DND-41 (cell line): ENCODE data around the gene LGR4.

Experiments
- ATAC-seq: fragments of 200-7000 bp; cut with Tn5 transposase; 3 replicates; pipeline ENCODE4 v1.9.1; 2021; ENCODE audit warnings: low read depth; ENCODE audit not compliant: insufficient read depth
- DNase-seq: peaks from one replicate; pipeline ENCODE4 v3.0.0-alpha.2; 2020
- H2AFZ ChIP-seq: 2 replicates; pipeline ENCODE4 v1.6.0; 2012; ENCODE audit warnings: low read depth, low read length
- H3K27ac ChIP-seq: 2 replicates; pipeline ENCODE4 v1.5.1; 2012; ENCODE audit warnings: low read length, inconsistent platforms
- H3K27me3 ChIP-seq: fragments of 200-600 bp; sonication (generic); 2 replicates; pipeline ENCODE4 v1.6.0; 2012; ENCODE audit warnings: low read length, mild to moderate bottlenecking, inconsistent platforms; ENCODE audit not compliant: insufficient read depth, poor library complexity
- H3K36me3 ChIP-seq: 2 replicates; pipeline ENCODE4 v1.5.1; 2012; ENCODE audit warnings: low read length, inconsistent platforms; ENCODE audit not compliant: insufficient read depth
- H3K4me1 ChIP-seq: 2 replicates; pipeline ENCODE4 v1.5.1; 2012; ENCODE audit warnings: mild to moderate bottlenecking, low read length; ENCODE audit not compliant: insufficient read depth
- H3K4me2 ChIP-seq: 2 replicates; pipeline ENCODE4 v1.6.0; 2012; ENCODE audit warnings: mild to moderate bottlenecking, moderate library complexity, low read length, inconsistent platforms; ENCODE audit not compliant: insufficient read depth
- H3K4me3 ChIP-seq, 2 experiments: fragments of 200-600 bp in 1 of 2; shearing (Covaris generic) in 1 of 2; 2 replicates each; pipeline ENCODE4 v1.5.1; 2012 to 2016; ENCODE audit warnings: inconsistent platforms in 2 of 2, low read length in 2 of 2, mild to moderate bottlenecking in 2 of 2, low read depth in 1 of 2, moderate library complexity in 1 of 2
- H3K79me2 ChIP-seq: 2 replicates; pipeline ENCODE4 v1.6.0; 2012; ENCODE audit warnings: low read length, inconsistent platforms; ENCODE audit not compliant: insufficient read depth
- H3K9ac ChIP-seq: 2 replicates; pipeline ENCODE4 v1.6.0; 2012; ENCODE audit warnings: low read depth, mild to moderate bottlenecking, inconsistent platforms, low read length, moderate library complexity
- H3K9me3 ChIP-seq: 2 replicates; pipeline ENCODE4 v1.5.1; 2012; ENCODE audit warnings: low read length, moderate library complexity, mild to moderate bottlenecking, inconsistent platforms; ENCODE audit not compliant: insufficient read depth, severe bottlenecking
- H4K20me1 ChIP-seq: 2 replicates; pipeline ENCODE4 v1.6.0; 2012; ENCODE audit warnings: low read length; ENCODE audit not compliant: insufficient read depth
- EZH2 ChIP-seq: IDR thresholded peaks from 3 replicates; pipeline ENCODE4 v1.6.1; 2012; ENCODE audit warnings: borderline replicate concordance, low read depth, mild to moderate bottlenecking, moderate library complexity, low read length, inconsistent platforms; ENCODE audit not compliant: severe bottlenecking
- TF ChIP-seq, protein P1 (sequence below): IDR thresholded peaks from 2 replicates; pipeline ENCODE4 v1.5.1; 2012; ENCODE audit warnings: borderline replicate concordance, low read length, moderate library complexity, mild to moderate bottlenecking; ENCODE audit not compliant: poor library complexity, severe bottlenecking; ENCODE audit errors: extremely low read depth

Gene LGR4

DNA sequence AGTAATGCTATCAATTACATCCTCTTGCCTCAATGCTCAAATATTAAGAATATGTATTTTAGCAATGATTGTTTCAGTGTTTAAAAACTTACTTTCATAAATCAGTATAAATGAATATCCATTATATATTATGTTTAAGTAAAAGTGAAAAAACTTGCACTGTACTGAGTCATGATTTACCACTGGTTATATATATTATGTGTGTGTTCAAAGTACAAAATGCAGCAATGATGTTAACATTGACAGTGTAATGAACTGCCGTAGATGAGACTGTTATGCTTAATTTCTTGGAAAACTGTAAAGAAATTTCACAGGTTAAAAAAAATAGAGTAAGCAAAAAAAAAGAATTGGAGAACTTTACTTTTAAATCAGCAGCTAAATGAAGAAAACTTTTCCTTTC is 25.3 kb upstream of the LGR4 start:
- Histone ChIP-seq H3K27me3 (no peaks in the 10 kb centered on the region), H4K20me1 (peaks cover 4% of the 10 kb centered on the region; the same call in 1 of the 2 replicates), H3K9ac (no peak overlapping the region), H3K27ac (no peak overlapping the region), H3K79me2 (peaks cover 31% of the 10 kb centered on the region), H3K9me3 (no peaks in the 10 kb centered on the region), H3K4me1 (no peaks in the 10 kb centered on the region), H3K36me3 (peaks cover 73% of the 10 kb centered on the region), H3K4me3 (no peak overlapping the region), H3K4me2 (no peak overlapping the region), H2AFZ (no peak overlapping the region)
- ATAC-seq (no peak), DNase-seq (no peak)
- no peak for TF ChIP-seq EZH2
- TF ChIP-seq, protein P1, sequence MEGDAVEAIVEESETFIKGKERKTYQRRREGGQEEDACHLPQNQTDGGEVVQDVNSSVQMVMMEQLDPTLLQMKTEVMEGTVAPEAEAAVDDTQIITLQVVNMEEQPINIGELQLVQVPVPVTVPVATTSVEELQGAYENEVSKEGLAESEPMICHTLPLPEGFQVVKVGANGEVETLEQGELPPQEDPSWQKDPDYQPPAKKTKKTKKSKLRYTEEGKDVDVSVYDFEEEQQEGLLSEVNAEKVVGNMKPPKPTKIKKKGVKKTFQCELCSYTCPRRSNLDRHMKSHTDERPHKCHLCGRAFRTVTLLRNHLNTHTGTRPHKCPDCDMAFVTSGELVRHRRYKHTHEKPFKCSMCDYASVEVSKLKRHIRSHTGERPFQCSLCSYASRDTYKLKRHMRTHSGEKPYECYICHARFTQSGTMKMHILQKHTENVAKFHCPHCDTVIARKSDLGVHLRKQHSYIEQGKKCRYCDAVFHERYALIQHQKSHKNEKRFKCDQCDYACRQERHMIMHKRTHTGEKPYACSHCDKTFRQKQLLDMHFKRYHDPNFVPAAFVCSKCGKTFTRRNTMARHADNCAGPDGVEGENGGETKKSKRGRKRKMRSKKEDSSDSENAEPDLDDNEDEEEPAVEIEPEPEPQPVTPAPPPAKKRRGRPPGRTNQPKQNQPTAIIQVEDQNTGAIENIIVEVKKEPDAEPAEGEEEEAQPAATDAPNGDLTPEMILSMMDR: no peak

DNA sequence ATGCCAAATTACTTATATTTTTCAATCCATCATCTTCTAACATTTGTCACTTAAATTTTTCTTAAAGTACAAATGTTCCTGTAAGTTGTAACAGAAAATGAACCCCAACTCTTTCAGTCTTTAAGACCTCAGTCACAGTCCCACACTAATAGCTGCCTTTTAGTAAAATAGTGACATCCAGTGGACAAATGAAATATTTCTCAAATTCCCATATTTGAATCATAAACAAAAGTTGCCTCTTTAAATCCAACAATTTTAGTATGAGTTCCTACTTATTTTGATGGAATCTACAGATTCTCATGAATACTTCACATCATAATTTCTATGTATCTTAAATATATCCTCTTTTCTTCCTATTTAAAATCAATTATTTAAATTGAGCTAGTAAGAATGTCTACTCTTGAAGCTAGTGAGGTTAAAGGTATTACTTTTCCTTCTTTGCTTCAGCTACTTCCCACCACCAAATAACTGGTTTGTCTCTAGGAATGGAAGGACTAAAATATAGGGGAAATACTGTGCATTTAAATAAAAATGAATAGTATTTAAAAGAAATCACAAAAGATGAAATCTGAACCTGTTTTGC is 24.8 kb upstream of the LGR4 start:
- Histone ChIP-seq H2AFZ (no peak overlapping the region), H3K27me3 (no peaks in the 10 kb centered on the region), H3K9ac (no peak overlapping the region), H3K79me2 (peaks cover 26% of the 10 kb centered on the region), H3K27ac (no peak overlapping the region), H3K9me3 (no peaks in the 10 kb centered on the region), H3K4me2 (no peak overlapping the region), H3K36me3 (peaks cover 72% of the 10 kb centered on the region), H3K4me3 (no peak overlapping the region), H4K20me1 (peaks cover 4% of the 10 kb centered on the region; the same call in 1 of the 2 replicates), H3K4me1 (no peaks in the 10 kb centered on the region)
- DNase-seq (no peak), ATAC-seq (peak; percentile 78)
- no peak for TF ChIP-seq EZH2
- TF ChIP-seq, protein P1: peak; percentile 56

DNA sequence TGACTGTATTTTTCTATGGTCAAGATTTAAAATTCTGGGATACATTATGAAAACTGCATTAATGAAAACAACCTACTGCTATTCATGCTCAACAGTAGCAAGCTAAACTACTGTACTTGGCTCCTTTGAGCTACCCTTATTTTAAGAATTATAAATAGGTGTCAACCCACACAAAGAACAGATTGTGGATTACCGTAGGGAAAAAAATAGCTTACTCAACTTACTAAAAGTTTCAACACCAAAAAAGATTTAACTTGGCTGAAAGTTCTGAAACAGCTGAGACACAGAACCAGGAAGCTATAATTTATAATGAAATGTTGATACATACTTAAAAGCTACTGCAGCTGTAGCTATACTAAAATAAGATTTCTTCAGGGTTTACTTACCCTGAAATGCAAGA is 23.9 kb upstream of the LGR4 start:
- TF ChIP-seq EZH2: no peak
- TF ChIP-seq, protein P1: no peak
- no peaks in the 10 kb centered on the region for H3K4me1 ChIP-seq
- no peak overlapping the region for H3K4me3 ChIP-seq
- no peaks in the 10 kb centered on the region for H4K20me1 ChIP-seq
- no peak overlapping the region for H2AFZ ChIP-seq
- no peaks in the 10 kb centered on the region for H3K27me3 ChIP-seq
- no peak for ATAC-seq
- no peak overlapping the region for H3K27ac ChIP-seq
- DNase-seq: no peak
- H3K36me3 ChIP-seq: peaks cover 71% of the 10 kb centered on the region
- H3K9ac ChIP-seq: no peak overlapping the region
- no peaks in the 10 kb centered on the region for H3K9me3 ChIP-seq
- H3K4me2 ChIP-seq: no peak overlapping the region
- peaks cover 17% of the 10 kb centered on the region; the same call in 1 of the 2 replicates for H3K79me2 ChIP-seq
